ENCODE results near the gene ADAMTS17.
"Not testable (repeated sequence)": the region's sequence is repeated elsewhere in the genome, so short reads cannot be mapped to it uniquely, and the experiment has no call there.

Gene ADAMTS17

DNA sequence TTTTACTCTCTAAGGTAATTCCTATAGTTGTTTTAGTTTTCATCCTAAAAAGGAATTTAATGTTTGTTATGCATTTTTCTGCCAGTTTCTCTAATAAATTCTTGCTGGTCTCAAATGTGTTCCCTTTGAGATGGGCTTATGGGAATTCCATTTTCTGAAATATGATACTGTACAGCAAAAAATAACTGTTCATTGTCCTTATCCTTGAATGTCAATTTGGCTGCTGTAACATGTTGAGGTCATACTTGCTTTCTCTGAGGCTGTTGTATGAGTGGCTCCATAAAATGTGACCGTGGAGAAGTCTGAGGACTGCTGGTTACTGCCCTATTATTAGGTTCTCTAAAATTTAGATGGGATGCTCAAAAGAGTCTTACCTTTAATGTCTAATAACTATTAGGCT, 266.5 kb downstream of the ADAMTS17 start:
- H3F3A ChIP-seq (ENCODE audit: low read depth), result no peaks in the 10 kb centered on the region
- TF ChIP-seq, protein P1, sequence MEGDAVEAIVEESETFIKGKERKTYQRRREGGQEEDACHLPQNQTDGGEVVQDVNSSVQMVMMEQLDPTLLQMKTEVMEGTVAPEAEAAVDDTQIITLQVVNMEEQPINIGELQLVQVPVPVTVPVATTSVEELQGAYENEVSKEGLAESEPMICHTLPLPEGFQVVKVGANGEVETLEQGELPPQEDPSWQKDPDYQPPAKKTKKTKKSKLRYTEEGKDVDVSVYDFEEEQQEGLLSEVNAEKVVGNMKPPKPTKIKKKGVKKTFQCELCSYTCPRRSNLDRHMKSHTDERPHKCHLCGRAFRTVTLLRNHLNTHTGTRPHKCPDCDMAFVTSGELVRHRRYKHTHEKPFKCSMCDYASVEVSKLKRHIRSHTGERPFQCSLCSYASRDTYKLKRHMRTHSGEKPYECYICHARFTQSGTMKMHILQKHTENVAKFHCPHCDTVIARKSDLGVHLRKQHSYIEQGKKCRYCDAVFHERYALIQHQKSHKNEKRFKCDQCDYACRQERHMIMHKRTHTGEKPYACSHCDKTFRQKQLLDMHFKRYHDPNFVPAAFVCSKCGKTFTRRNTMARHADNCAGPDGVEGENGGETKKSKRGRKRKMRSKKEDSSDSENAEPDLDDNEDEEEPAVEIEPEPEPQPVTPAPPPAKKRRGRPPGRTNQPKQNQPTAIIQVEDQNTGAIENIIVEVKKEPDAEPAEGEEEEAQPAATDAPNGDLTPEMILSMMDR (conservative IDR thresholded peaks at IDR 0.05; ENCODE audit: low read length), result no peak
- no peak for TF ChIP-seq EZH2phosphoT487 (IDR thresholded peaks at IDR 0.05; ENCODE audit: borderline replicate concordance)
- no peak overlapping the region for H3K9ac ChIP-seq (ENCODE audit: low read depth, low read length, poor library complexity, severe bottlenecking)
- no peak overlapping the region for H3K4me3 ChIP-seq (ENCODE audit: low read length, poor library complexity, severe bottlenecking)
- no peaks in the 10 kb centered on the region for H3K27me3 ChIP-seq (ENCODE audit: insufficient read depth, low read length, poor library complexity, severe bottlenecking)
- no peaks in the 10 kb centered on the region for H3K9me2 ChIP-seq (replicated peaks; ENCODE audit: low read depth, low read length)
- H3K9me3 ChIP-seq (ENCODE audit: insufficient read depth, low read depth, low read length), result no peaks in the 10 kb centered on the region
- H3K36me3 ChIP-seq (ENCODE audit: insufficient read depth, low read length), result no peaks in the 10 kb centered on the region
- H3K4me2 ChIP-seq (ENCODE audit: low read depth, low read length, poor library complexity, severe bottlenecking), result no peak overlapping the region
- no peaks in the 10 kb centered on the region for H4K20me1 ChIP-seq (ENCODE audit: insufficient read depth, low read length, poor library complexity, severe bottlenecking)
- no peaks in the 10 kb centered on the region for H3K79me2 ChIP-seq (ENCODE audit: insufficient read depth, low read length)
- H3K4me1 ChIP-seq (ENCODE audit: insufficient read depth, low read length, poor library complexity, severe bottlenecking), result no peaks in the 10 kb centered on the region
- no peak overlapping the region for H2AFZ ChIP-seq (ENCODE audit: low read length)

GRCh38 chr15:100073982-100074381, 267.8 kb downstream of the ADAMTS17 start:
- H3K79me2 ChIP-seq (ENCODE audit: insufficient read depth, low read length), result no peaks in the 10 kb centered on the region
- H3K9me3 ChIP-seq (ENCODE audit: insufficient read depth, low read depth, low read length), result no peaks in the 10 kb centered on the region
- no peak overlapping the region for H3K4me3 ChIP-seq (ENCODE audit: low read length, poor library complexity, severe bottlenecking)
- H3K4me2 ChIP-seq (ENCODE audit: low read depth, low read length, poor library complexity, severe bottlenecking), result no peak overlapping the region
- H3K9ac ChIP-seq (ENCODE audit: low read depth, low read length, poor library complexity, severe bottlenecking), result no peak overlapping the region
- H3K4me1 ChIP-seq (ENCODE audit: insufficient read depth, low read length, poor library complexity, severe bottlenecking), result no peaks in the 10 kb centered on the region
- no peaks in the 10 kb centered on the region for H3F3A ChIP-seq (ENCODE audit: low read depth)
- no peaks in the 10 kb centered on the region for H3K27me3 ChIP-seq (ENCODE audit: insufficient read depth, low read length, poor library complexity, severe bottlenecking)
- H4K20me1 ChIP-seq (ENCODE audit: insufficient read depth, low read length, poor library complexity, severe bottlenecking), result no peaks in the 10 kb centered on the region
- TF ChIP-seq, protein P1 (conservative IDR thresholded peaks at IDR 0.05; ENCODE audit: low read length), result no peak
- H2AFZ ChIP-seq (ENCODE audit: low read length), result no peak overlapping the region
- no peaks in the 10 kb centered on the region for H3K36me3 ChIP-seq (ENCODE audit: insufficient read depth, low read length)
- H3K9me2 ChIP-seq (replicated peaks; ENCODE audit: low read depth, low read length), result no peaks in the 10 kb centered on the region

DNA sequence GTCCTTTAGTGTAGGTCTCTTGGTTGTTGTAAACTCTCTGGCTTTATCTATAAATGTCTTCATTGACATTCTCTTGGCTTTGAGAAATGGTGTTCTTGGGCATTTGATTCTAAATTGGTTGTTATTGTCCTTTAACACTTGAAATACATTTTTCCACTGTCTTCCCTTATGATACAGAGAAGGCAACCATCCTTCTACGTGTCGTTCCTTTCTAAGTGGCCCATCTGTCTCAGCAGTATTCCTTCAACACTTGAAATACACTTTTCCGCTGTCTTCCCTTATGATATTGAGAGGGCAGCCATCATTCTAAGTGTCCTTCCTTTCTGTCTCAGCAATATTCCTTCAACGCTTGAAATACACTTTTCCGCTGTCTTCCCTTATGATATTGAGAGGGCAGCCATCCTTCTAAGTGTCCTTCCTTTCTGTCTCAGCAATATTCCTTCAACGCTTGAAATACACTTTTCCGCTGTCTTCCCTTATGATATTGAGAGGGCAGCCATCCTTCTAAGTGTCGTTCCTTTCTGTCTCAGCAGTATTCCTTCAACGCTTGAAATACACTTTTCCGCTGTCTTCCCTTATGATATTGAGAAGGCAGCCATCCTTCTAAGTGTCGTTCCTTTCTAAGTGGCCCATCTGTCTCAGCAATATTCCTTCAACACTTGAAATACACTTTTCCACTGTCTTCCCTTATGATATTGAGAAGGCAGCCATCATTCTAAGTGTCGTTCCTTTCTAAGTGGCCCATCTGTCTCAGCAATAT, 275.1 kb downstream of the ADAMTS17 start:
- not testable (repeated sequence) for H3K36me3 ChIP-seq (ENCODE audit: insufficient read depth, low read length); H3F3A ChIP-seq (ENCODE audit: low read depth); H4K20me1 ChIP-seq (ENCODE audit: insufficient read depth, low read length, poor library complexity, severe bottlenecking); H3K27me3 ChIP-seq (ENCODE audit: insufficient read depth, low read length, poor library complexity, severe bottlenecking); H3K9me3 ChIP-seq (ENCODE audit: insufficient read depth, low read depth, low read length); H3K4me2 ChIP-seq (ENCODE audit: low read depth, low read length, poor library complexity, severe bottlenecking); H3K4me3 ChIP-seq (ENCODE audit: low read length, poor library complexity, severe bottlenecking); H3K9me2 ChIP-seq (replicated peaks; ENCODE audit: low read depth, low read length); H3K4me1 ChIP-seq (ENCODE audit: insufficient read depth, low read length, poor library complexity, severe bottlenecking); H3K9ac ChIP-seq (ENCODE audit: low read depth, low read length, poor library complexity, severe bottlenecking); H3K79me2 ChIP-seq (ENCODE audit: insufficient read depth, low read length); H2AFZ ChIP-seq (ENCODE audit: low read length)

DNA sequence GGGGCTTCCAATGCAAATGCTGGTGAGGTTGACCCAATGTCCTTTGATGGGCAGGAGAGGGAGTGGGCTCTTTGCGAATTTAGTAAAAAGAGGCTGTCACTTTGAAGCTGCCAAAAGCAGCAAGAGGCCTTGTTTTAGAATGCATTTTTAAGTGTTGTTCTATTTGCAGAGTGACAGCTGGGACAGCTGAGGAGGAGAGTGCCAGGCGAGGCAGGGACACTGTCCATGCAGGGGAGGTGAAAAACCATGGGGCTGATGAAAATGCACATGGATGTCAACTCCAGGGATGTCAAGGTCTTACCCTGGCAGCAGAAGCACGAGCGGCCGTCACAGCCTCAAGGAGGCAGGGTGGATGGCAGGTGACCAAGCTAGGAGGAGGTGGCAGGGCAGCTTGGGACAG, 279.8 kb downstream of the ADAMTS17 start:
- no peaks in the 10 kb centered on the region for H3K9me2 ChIP-seq (replicated peaks; ENCODE audit: low read depth, low read length)
- no peak overlapping the region for H3K4me3 ChIP-seq (ENCODE audit: low read length, poor library complexity, severe bottlenecking)
- no peaks in the 10 kb centered on the region for H4K20me1 ChIP-seq (ENCODE audit: insufficient read depth, low read length, poor library complexity, severe bottlenecking)
- H3K4me2 ChIP-seq (ENCODE audit: low read depth, low read length, poor library complexity, severe bottlenecking), result no peak overlapping the region
- H2AFZ ChIP-seq (ENCODE audit: low read length), result no peak overlapping the region
- H3K36me3 ChIP-seq (ENCODE audit: insufficient read depth, low read length), result no peaks in the 10 kb centered on the region
- H3K9ac ChIP-seq (ENCODE audit: low read depth, low read length, poor library complexity, severe bottlenecking), result no peak overlapping the region
- TF ChIP-seq, protein P1 (conservative IDR thresholded peaks at IDR 0.05; ENCODE audit: low read length), result no peak
- no peak for TF ChIP-seq EZH2phosphoT487 (IDR thresholded peaks at IDR 0.05; ENCODE audit: borderline replicate concordance)
- H3F3A ChIP-seq (ENCODE audit: low read depth), result no peaks in the 10 kb centered on the region
- no peaks in the 10 kb centered on the region for H3K4me1 ChIP-seq (ENCODE audit: insufficient read depth, low read length, poor library complexity, severe bottlenecking)
- no peaks in the 10 kb centered on the region for H3K79me2 ChIP-seq (ENCODE audit: insufficient read depth, low read length)
- no peaks in the 10 kb centered on the region for H3K9me3 ChIP-seq (ENCODE audit: insufficient read depth, low read depth, low read length)
- H3K27me3 ChIP-seq (ENCODE audit: insufficient read depth, low read length, poor library complexity, severe bottlenecking), result no peaks in the 10 kb centered on the region
